Endodermal cell (in vitro differentiated cells): Measurements from ENCODE around the gene DLG2. TPM values are rescaled to one million over a fixed set of nuclear protein-coding genes. Genes with fewer than 3 reads are reported as not detected.

Experiments used
- DNase-seq: peaks from one replicate; pipeline ENCODE4 v3.0.0-alpha.2; 2017
- H3K27ac ChIP-seq: 2 replicates; pipeline ENCODE4 v1.5.1; 2013; ENCODE audit warnings: mild to moderate bottlenecking, low read depth, low read length, moderate library complexity
- H3K27me3 ChIP-seq: 2 replicates; pipeline ENCODE4 v1.6.1; 2013; ENCODE audit warnings: mild to moderate bottlenecking, low read length, moderate library complexity; ENCODE audit not compliant: insufficient read depth, control insufficient read depth, poor library complexity, severe bottlenecking
- H3K36me3 ChIP-seq: 2 replicates; pipeline ENCODE4 v1.7.0; 2013; ENCODE audit warnings: mild to moderate bottlenecking, low read length, moderate library complexity; ENCODE audit not compliant: control insufficient read depth, insufficient read depth
- H3K4me1 ChIP-seq: one replicate; pipeline ENCODE4 v1.7.0; 2013; ENCODE audit warnings: low read length; ENCODE audit not compliant: control insufficient read depth, insufficient read depth
- H3K4me3 ChIP-seq: 2 replicates; pipeline ENCODE4 v1.5.1; 2013; ENCODE audit warnings: mild to moderate bottlenecking, low read length, moderate library complexity
- H3K9ac ChIP-seq: 2 replicates; pipeline ENCODE4 v1.6.1; 2013; ENCODE audit warnings: mild to moderate bottlenecking, low read length, moderate library complexity; ENCODE audit not compliant: poor library complexity, severe bottlenecking; ENCODE audit errors: extremely low read depth
- H3K9me3 ChIP-seq: 2 replicates; pipeline ENCODE4 v1.6.1; 2013; ENCODE audit warnings: mild to moderate bottlenecking, low read length, moderate library complexity; ENCODE audit not compliant: control insufficient read depth
- H3K27ac Mint-ChIP-seq: 2 replicates; pipeline ENCODE4 v1.8.0; 2020; ENCODE audit warnings: mixed read lengths
- H3K27me3 Mint-ChIP-seq: 2 replicates; pipeline ENCODE4 v1.8.0; 2021; ENCODE audit warnings: mild to moderate bottlenecking, mixed read lengths; ENCODE audit not compliant: insufficient read depth
- H3K36me3 Mint-ChIP-seq: 2 replicates; pipeline ENCODE4 v1.8.0; 2020; ENCODE audit warnings: low read depth, mixed read lengths
- H3K4me1 Mint-ChIP-seq: 2 replicates; pipeline ENCODE4 v1.8.0; 2020; ENCODE audit warnings: mixed read lengths
- H3K4me3 Mint-ChIP-seq: 2 replicates; pipeline ENCODE4 v1.8.0; 2020; ENCODE audit warnings: mild to moderate bottlenecking, moderate library complexity, mixed read lengths
- H3K9me3 Mint-ChIP-seq: 2 replicates; pipeline ENCODE4 v1.8.0; 2020; ENCODE audit warnings: mild to moderate bottlenecking, mixed read lengths
- WGBS, 2 experiments: methylation state at CpG; one replicate each; pipeline versions ENCODE4 v1.1.5 to v1.1.7; 2013; ENCODE audit warnings: missing lambda C conversion rate in 2 of 2, mixed read lengths in 1 of 2; ENCODE audit not compliant: insufficient coverage in 1 of 2, insufficient read length in 1 of 2; 5-methylcytosine and 5-hydroxymethylcytosine counted together
- total RNA-seq, 2 donors: library from RNA; stranded (reverse); fragmentation: NEBNext Ultra II Directional in 1 of 2; extraction: Animal tissue kit (Norgen Biotek cat#: 25700) in 1 of 2; gene quantifications; 2 replicates in 1 of 2; 3 replicates in 1 of 2; pipeline ENCODE4 v1.2.1, GENCODE V29; 2021
- TF ChIP-seq, protein P1 (sequence below): fragments of 200-600 bp; sonication (generic); conservative IDR thresholded peaks from 2 replicates; pipeline ENCODE4 v1.5.0; 2021; ENCODE audit warnings: antibody characterized with exemption, mild to moderate bottlenecking

Gene DLG2
- total RNA-seq, 2 donors from 2014 or later = 9.6 to 10.6 TPM

DNA sequence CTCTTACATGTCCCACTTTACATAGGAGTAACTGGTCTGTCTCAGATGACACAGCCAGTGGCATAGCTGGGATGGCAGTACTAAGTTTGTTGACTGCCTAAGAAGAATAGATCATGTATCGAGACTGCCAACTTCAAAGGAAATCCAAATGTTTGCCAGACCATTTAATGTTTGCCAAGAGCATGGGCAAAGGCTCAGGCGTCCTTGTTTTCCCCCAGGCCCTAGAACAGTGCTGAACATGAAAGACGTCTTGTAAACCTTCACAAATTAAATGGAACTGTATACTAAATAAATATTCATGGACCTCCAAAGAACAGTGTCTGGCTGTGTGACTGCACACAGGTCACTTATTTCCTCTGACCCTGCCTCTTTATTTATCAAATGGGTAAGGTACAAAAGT, 2106.3 kb downstream of the DLG2 start:
- Mint-ChIP-seq H3K36me3 (peaks cover 24% of the 10 kb centered on the region), H3K27ac (no peak overlapping the region), H3K4me1 (peaks cover 15% of the 10 kb centered on the region), H3K27me3 (no peaks in the 10 kb centered on the region), H3K9me3 (peaks cover 34% of the 10 kb centered on the region), H3K4me3 (no peak overlapping the region)
- Histone ChIP-seq H3K9me3 (peaks cover 31% of the 10 kb centered on the region), H3K27ac (no peak overlapping the region), H3K9ac (no peak overlapping the region), H3K4me1 (no peaks in the 10 kb centered on the region), H3K36me3 (no peaks in the 10 kb centered on the region), H3K4me3 (no peak overlapping the region), H3K27me3 (no peaks in the 10 kb centered on the region)
- no peak for DNase-seq
- 86 to 88% methylated on average over 1 to 3 of the region's 3 CpGs for WGBS, 2 experiments
- TF ChIP-seq, protein P1, sequence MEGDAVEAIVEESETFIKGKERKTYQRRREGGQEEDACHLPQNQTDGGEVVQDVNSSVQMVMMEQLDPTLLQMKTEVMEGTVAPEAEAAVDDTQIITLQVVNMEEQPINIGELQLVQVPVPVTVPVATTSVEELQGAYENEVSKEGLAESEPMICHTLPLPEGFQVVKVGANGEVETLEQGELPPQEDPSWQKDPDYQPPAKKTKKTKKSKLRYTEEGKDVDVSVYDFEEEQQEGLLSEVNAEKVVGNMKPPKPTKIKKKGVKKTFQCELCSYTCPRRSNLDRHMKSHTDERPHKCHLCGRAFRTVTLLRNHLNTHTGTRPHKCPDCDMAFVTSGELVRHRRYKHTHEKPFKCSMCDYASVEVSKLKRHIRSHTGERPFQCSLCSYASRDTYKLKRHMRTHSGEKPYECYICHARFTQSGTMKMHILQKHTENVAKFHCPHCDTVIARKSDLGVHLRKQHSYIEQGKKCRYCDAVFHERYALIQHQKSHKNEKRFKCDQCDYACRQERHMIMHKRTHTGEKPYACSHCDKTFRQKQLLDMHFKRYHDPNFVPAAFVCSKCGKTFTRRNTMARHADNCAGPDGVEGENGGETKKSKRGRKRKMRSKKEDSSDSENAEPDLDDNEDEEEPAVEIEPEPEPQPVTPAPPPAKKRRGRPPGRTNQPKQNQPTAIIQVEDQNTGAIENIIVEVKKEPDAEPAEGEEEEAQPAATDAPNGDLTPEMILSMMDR = no peak

DNA sequence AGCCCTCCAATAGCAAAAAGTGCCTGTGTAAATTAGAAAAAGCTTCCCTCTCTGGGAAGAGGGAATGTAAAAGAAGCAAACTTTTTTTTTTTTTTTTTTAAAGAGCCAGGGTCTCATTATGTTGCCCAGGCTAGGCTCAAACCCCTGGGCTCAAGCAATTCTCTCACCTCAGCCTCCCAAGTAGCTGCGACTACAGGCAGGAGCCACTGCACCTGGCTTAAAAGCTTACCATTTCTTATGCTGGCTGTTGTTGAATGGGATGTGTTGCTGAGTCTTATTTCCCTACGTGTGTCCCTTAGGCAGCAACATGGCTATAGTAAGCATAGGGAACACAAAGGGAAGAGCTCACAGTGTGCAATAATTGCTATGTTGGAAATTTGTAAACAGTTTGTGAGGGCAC, 2115.5 kb downstream of the DLG2 start:
- 67 to 69% methylated on average over 1 to 2 of the region's 2 CpGs for WGBS, 2 experiments
- Mint-ChIP-seq H3K36me3 (peaks cover 12% of the 10 kb centered on the region), H3K9me3 (peaks cover 30% of the 10 kb centered on the region), H3K4me3 (no peak overlapping the region), H3K27me3 (no peaks in the 10 kb centered on the region), H3K27ac (peak overlapping the region; percentile 27), H3K4me1 (peaks cover 38% of the 10 kb centered on the region)
- Histone ChIP-seq H3K9me3 (no peaks in the 10 kb centered on the region), H3K36me3 (no peaks in the 10 kb centered on the region), H3K9ac (no peak overlapping the region), H3K27me3 (no peaks in the 10 kb centered on the region), H3K27ac (peak overlapping the region; percentile 21), H3K4me3 (no peak overlapping the region), H3K4me1 (peaks cover 10% of the 10 kb centered on the region)
- DNase-seq = peak; percentile 63
- TF ChIP-seq, protein P1 = no peak

DNA sequence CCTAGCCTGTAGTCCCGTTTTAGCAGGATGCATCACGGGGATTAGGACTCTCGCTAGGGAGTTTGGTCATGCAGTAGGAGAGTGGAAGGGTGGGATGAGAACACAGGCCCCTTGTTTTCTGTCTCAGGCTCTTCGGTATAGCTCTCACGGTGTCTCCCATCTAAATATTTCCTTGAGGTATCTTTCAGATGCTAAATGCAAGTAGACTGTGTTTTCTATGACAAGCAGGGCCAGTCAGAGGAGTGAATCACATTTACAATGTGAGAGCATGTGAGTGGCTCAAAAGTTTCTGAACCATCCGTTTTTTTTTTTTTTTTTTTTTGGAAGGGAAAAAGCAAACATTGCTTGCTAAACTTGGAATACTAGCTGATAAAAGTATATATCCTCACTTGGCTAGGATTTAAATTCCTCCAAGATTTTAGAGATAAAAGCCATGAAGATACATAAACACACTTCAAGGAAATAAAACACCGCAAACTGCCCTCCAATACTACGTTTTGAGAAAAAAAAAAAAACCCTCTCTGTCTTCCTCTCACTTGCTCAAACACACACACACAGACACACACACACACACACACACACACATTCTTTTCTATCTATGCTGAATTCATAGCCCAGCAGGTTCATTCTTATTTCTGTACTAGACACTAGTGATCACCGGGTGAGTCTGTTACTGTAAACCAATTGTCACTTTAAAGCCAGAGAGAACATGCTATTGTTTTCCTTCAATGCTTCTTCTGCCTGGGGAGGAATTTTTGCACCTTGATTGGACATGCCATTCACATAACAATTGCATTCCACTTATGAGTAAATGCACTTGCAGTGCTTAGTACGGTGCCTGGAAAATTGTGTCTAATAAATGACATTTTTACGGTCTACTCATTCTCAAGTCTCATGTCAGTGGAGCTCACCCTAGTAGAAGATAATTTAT, 2116.3 kb downstream of the DLG2 start:
- H3K9me3 Mint-ChIP-seq = peaks cover 21% of the 10 kb centered on the region
- H3K4me1 ChIP-seq = peaks cover 10% of the 10 kb centered on the region
- H3K27me3 ChIP-seq = no peaks in the 10 kb centered on the region
- no peak overlapping the region for H3K9ac ChIP-seq
- H3K27ac Mint-ChIP-seq = no peak overlapping the region
- TF ChIP-seq, protein P1 = no peak
- no peaks in the 10 kb centered on the region for H3K36me3 ChIP-seq
- H3K4me3 ChIP-seq = no peak overlapping the region
- H3K27me3 Mint-ChIP-seq = no peaks in the 10 kb centered on the region
- H3K4me1 Mint-ChIP-seq = peaks cover 44% of the 10 kb centered on the region
- 80 to 89% methylated on average over 4 to 11 of the region's 11 CpGs for WGBS, 2 experiments
- H3K9me3 ChIP-seq = no peaks in the 10 kb centered on the region
- no peak overlapping the region for H3K4me3 Mint-ChIP-seq
- DNase-seq = no peak
- peaks cover 5% of the 10 kb centered on the region for H3K36me3 Mint-ChIP-seq
- H3K27ac ChIP-seq = no peak overlapping the region
